CD8-positive, alpha-beta memory T cell (primary cell): ENCODE data around the gene RAI2. TPM values are rescaled to one million over a fixed set of nuclear protein-coding genes. Genes with fewer than 3 reads are reported as not detected.
"Not testable (repeated sequence)": the region's sequence is repeated elsewhere in the genome, so short reads cannot be mapped to it uniquely, and the experiment has no call there.

Source experiments
- CTCF ChIA-PET: fragments of 350-600 bp; sonication (Branson Sonifier 250); formaldehyde crosslinking; loops from one replicate; lab custom pipeline; 2021; ENCODE audit warnings: antibody characterized with exemption; lab: Charles Lee
- POLR2A ChIA-PET: fragments of 350-600 bp; sonication (Branson Sonifier 250); formaldehyde crosslinking; loops from one replicate; lab custom pipeline; 2021; ENCODE audit warnings: antibody characterized with exemption; lab: Charles Lee
- DNase-seq, 5 donors: peaks; one replicate each; pipeline versions ENCODE4 v3.0.0 to v3.0.0-alpha.2; 2020 to 2022; ENCODE audit warnings: mixed read lengths in 1 of 5
- H3K27ac ChIP-seq: one replicate; pipeline ENCODE4 v1.7.0; 2013; ENCODE audit warnings: low read depth, mild to moderate bottlenecking, low read length, moderate library complexity
- H3K27me3 ChIP-seq: 2 replicates; pipeline ENCODE4 v1.7.0; 2013; ENCODE audit warnings: low read length, mild to moderate bottlenecking; ENCODE audit not compliant: insufficient read depth, poor library complexity, severe bottlenecking
- H3K36me3 ChIP-seq: 2 replicates; pipeline ENCODE4 v1.7.0; 2013; ENCODE audit warnings: mild to moderate bottlenecking, low read length, moderate library complexity; ENCODE audit not compliant: insufficient read depth
- H3K4me1 ChIP-seq: 2 replicates; pipeline ENCODE4 v1.7.0; 2013; ENCODE audit warnings: mild to moderate bottlenecking, low read length, moderate library complexity; ENCODE audit not compliant: insufficient read depth
- H3K4me3 ChIP-seq: 2 replicates; pipeline ENCODE4 v1.7.0; 2013; ENCODE audit warnings: mild to moderate bottlenecking, low read length
- H3K9me3 ChIP-seq: 2 replicates; pipeline ENCODE4 v1.7.0; 2013; ENCODE audit warnings: mild to moderate bottlenecking, low read length
- H3K27ac Mint-ChIP-seq, 8 donors: one replicate each; pipeline ENCODE4 v1.8.0; 2020 to 2021; ENCODE audit warnings: mixed read lengths in 8 of 8, mild to moderate bottlenecking in 6 of 8, inconsistent platforms in 3 of 8, moderate library complexity in 3 of 8
- H3K27me3 Mint-ChIP-seq, 2 donors: one replicate each; pipeline ENCODE4 v1.8.0; 2020 to 2021; ENCODE audit warnings: mixed read lengths in 2 of 2, mild to moderate bottlenecking in 1 of 2, moderate library complexity in 1 of 2
- H3K36me3 Mint-ChIP-seq, 3 donors: one replicate each; pipeline ENCODE4 v1.8.0; 2020 to 2021; ENCODE audit warnings: mixed read lengths in 3 of 3, inconsistent platforms in 1 of 3, mild to moderate bottlenecking in 1 of 3
- H3K4me1 Mint-ChIP-seq, 3 donors: one replicate each; pipeline ENCODE4 v1.8.0; 2020 to 2021; ENCODE audit warnings: mixed read lengths in 3 of 3, inconsistent platforms in 1 of 3, mild to moderate bottlenecking in 1 of 3
- H3K4me3 Mint-ChIP-seq, 7 donors: one replicate each; pipeline ENCODE4 v1.8.0; 2020 to 2021; ENCODE audit warnings: mixed read lengths in 7 of 7, mild to moderate bottlenecking in 6 of 7, moderate library complexity in 4 of 7, inconsistent platforms in 2 of 7
- H3K9me3 Mint-ChIP-seq, 5 donors: one replicate each; pipeline ENCODE4 v1.8.0; 2020 to 2022; ENCODE audit warnings: mixed read lengths in 5 of 5, mild to moderate bottlenecking in 3 of 5, moderate library complexity in 2 of 5, inconsistent platforms in 1 of 5
- polyA plus RNA-seq: library from polyadenylated mRNA; unstranded; fragments of 300-500 nt; fragmentation: Illumina TruSeq; gene quantifications from one replicate; pipeline ENCODE4 v1.2.3, GENCODE V29; 2021
- total RNA-seq, 2 experiments: library from RNA; stranded (reverse); gene quantifications; one replicate each; pipeline ENCODE4 v1.2.3, GENCODE V29; 2021

Gene RAI2
- total and polyA plus RNA-seq, 3 experiments from 2014 or later = 0.32 to 0.64 (median 0.55) TPM

- Histone ChIP-seq H3K36me3 (no peaks in the 10 kb centered on the region), H3K4me3 (no peak overlapping the region), H3K27ac (no peak overlapping the region), H3K4me1 (peaks cover 5% of the 10 kb centered on the region), H3K27me3 (no peaks in the 10 kb centered on the region), H3K9me3 (no peaks in the 10 kb centered on the region)
- peaks cover 0 to 3% (median 0%) of the 10 kb centered on the region in 5 donors for H3K9me3 Mint-ChIP-seq
- POLR2A ChIA-PET = no interaction called here
- H3K4me1 Mint-ChIP-seq = peaks cover 0 to 4% (median 0%) of the 10 kb centered on the region in 3 donors
- no peaks in the 10 kb centered on the region for H3K36me3 Mint-ChIP-seq
- no peak for DNase-seq
- no peak overlapping the region for H3K4me3 Mint-ChIP-seq
- CTCF ChIA-PET = interaction anchor here (1.2 kb wide), 1 partner anchor 9 kb away, joined by 3 read pairs; no protein-coding TSS in a partner anchor
- no peak overlapping the region for H3K27ac Mint-ChIP-seq
- peaks cover 0 to 13% of the 10 kb centered on the region in 2 donors for H3K27me3 Mint-ChIP-seq
Observed at GRCh38 chrX:17788956-17789562, 72.0 kb downstream of the RAI2 start.

GRCh38 chrX:17788439-17788838 is 72.7 kb downstream of the RAI2 start:
- H3K27me3 ChIP-seq = no peaks in the 10 kb centered on the region
- Mint-ChIP-seq H3K4me1 (peaks cover 0 to 4% (median 0%) of the 10 kb centered on the region in 3 donors), H3K4me3 (no peak overlapping the region), H3K27ac (no peak overlapping the region), H3K27me3 (peaks cover 0 to 10% of the 10 kb centered on the region in 2 donors), H3K9me3 (peaks cover 0 to 3% (median 0%) of the 10 kb centered on the region in 5 donors), H3K36me3 (no peaks in the 10 kb centered on the region)
- no peak overlapping the region for H3K4me3 ChIP-seq
- peaks cover 5% of the 10 kb centered on the region for H3K4me1 ChIP-seq
- ChIA-PET POLR2A (no interaction called here), CTCF (interaction anchor here (1.2 kb wide), 1 partner anchor 9 kb away, joined by 3 read pairs; no protein-coding TSS in a partner anchor)
- no peaks in the 10 kb centered on the region for H3K9me3 ChIP-seq
- H3K36me3 ChIP-seq = no peaks in the 10 kb centered on the region
- no peak overlapping the region for H3K27ac ChIP-seq
- DNase-seq = peak in 3 of 5 donors; percentile 1 to 46 (median 44)

GRCh38 chrX:17787557-17787956 is 73.5 kb downstream of the RAI2 start:
- ChIA-PET POLR2A (no interaction called here), CTCF (interaction anchor here (1.2 kb wide), 1 partner anchor 10 kb away, joined by 3 read pairs; no protein-coding TSS in a partner anchor)
- Histone ChIP-seq H3K4me3 (no peak overlapping the region), H3K27ac (no peak overlapping the region), H3K4me1 (peaks cover 5% of the 10 kb centered on the region), H3K9me3 (no peaks in the 10 kb centered on the region), H3K36me3 (no peaks in the 10 kb centered on the region), H3K27me3 (no peaks in the 10 kb centered on the region)
- peaks cover 0 to 4% (median 0%) of the 10 kb centered on the region in 3 donors for H3K4me1 Mint-ChIP-seq
- H3K9me3 Mint-ChIP-seq = peaks cover 0 to 3% (median 0%) of the 10 kb centered on the region in 5 donors
- no peak overlapping the region for H3K27ac Mint-ChIP-seq
- no peak for DNase-seq
- no peak overlapping the region for H3K4me3 Mint-ChIP-seq
- H3K27me3 Mint-ChIP-seq = peaks cover 0 to 10% of the 10 kb centered on the region in 2 donors
- no peaks in the 10 kb centered on the region for H3K36me3 Mint-ChIP-seq

- CTCF ChIA-PET, H3K27ac Mint-ChIP-seq, H3K27ac ChIP-seq, H3K36me3 Mint-ChIP-seq, H3K4me3 Mint-ChIP-seq, H3K36me3 ChIP-seq, H3K4me1 Mint-ChIP-seq, DNase-seq, H3K9me3 Mint-ChIP-seq, H3K27me3 ChIP-seq, H3K4me3 ChIP-seq, H3K9me3 ChIP-seq, H3K4me1 ChIP-seq, POLR2A ChIA-PET, H3K27me3 Mint-ChIP-seq: not testable (repeated sequence)
Observed at GRCh38 chrX:17786554-17787347, 74.3 kb downstream of the RAI2 start.

GRCh38 chrX:17779434-17779833 is 81.7 kb downstream of the RAI2 start:
- Mint-ChIP-seq H3K36me3 (no peaks in the 10 kb centered on the region), H3K27ac (no peak overlapping the region), H3K27me3 (peaks cover 0 to 2% of the 10 kb centered on the region in 2 donors), H3K9me3 (peaks cover 0 to 4% (median 4%) of the 10 kb centered on the region in 5 donors), H3K4me1 (peaks cover 0 to 5% (median 4%) of the 10 kb centered on the region in 3 donors), H3K4me3 (no peak overlapping the region)
- no peak for DNase-seq
- Histone ChIP-seq H3K4me1 (peaks cover 8% of the 10 kb centered on the region), H3K27ac (no peak overlapping the region), H3K36me3 (no peaks in the 10 kb centered on the region), H3K4me3 (no peak overlapping the region), H3K9me3 (no peaks in the 10 kb centered on the region), H3K27me3 (no peaks in the 10 kb centered on the region)
- ChIA-PET CTCF (no interaction called here), POLR2A (no interaction called here)

- Histone ChIP-seq H3K27me3 (no peaks in the 10 kb centered on the region), H3K4me3 (no peak overlapping the region), H3K36me3 (no peaks in the 10 kb centered on the region), H3K27ac (no peak overlapping the region), H3K4me1 (peaks cover 8% of the 10 kb centered on the region), H3K9me3 (no peaks in the 10 kb centered on the region)
- Mint-ChIP-seq H3K27me3 (peaks cover 0 to 2% of the 10 kb centered on the region in 2 donors), H3K27ac (no peak overlapping the region), H3K4me3 (no peak overlapping the region), H3K4me1 (peaks cover 0 to 5% (median 4%) of the 10 kb centered on the region in 3 donors), H3K36me3 (no peaks in the 10 kb centered on the region), H3K9me3 (peaks cover 0 to 4% (median 4%) of the 10 kb centered on the region in 5 donors)
- ChIA-PET CTCF (no interaction called here), POLR2A (no interaction called here)
- no peak for DNase-seq
Observed at GRCh38 chrX:17778997-17779396, 82.1 kb downstream of the RAI2 start.

GRCh38 chrX:17774053-17774452 is 87.0 kb downstream of the RAI2 start:
- peaks cover 0 to 2% of the 10 kb centered on the region in 2 donors for H3K27me3 Mint-ChIP-seq
- H3K27me3 ChIP-seq = no peaks in the 10 kb centered on the region
- H3K4me1 Mint-ChIP-seq = peaks cover 0 to 3% (median 2%) of the 10 kb centered on the region in 3 donors
- no peak overlapping the region for H3K27ac Mint-ChIP-seq
- no peak overlapping the region for H3K4me3 Mint-ChIP-seq
- ChIA-PET CTCF (no interaction called here), POLR2A (no interaction called here)
- H3K36me3 ChIP-seq = no peaks in the 10 kb centered on the region
- peaks cover 42% of the 10 kb centered on the region for H3K4me1 ChIP-seq
- peaks cover 0 to 4% (median 0%) of the 10 kb centered on the region in 5 donors for H3K9me3 Mint-ChIP-seq
- no peak overlapping the region for H3K4me3 ChIP-seq
- no peaks in the 10 kb centered on the region for H3K9me3 ChIP-seq
- no peak for DNase-seq
- no peak overlapping the region for H3K27ac ChIP-seq
- no peaks in the 10 kb centered on the region for H3K36me3 Mint-ChIP-seq

- Mint-ChIP-seq H3K4me1 (no peaks in the 10 kb centered on the region), H3K4me3 (no peak overlapping the region), H3K36me3 (no peaks in the 10 kb centered on the region), H3K27me3 (no peaks in the 10 kb centered on the region), H3K27ac (no peak overlapping the region), H3K9me3 (peaks cover 0 to 4% (median 0%) of the 10 kb centered on the region in 5 donors)
- ChIA-PET CTCF (no interaction called here), POLR2A (no interaction called here)
- no peak for DNase-seq
- Histone ChIP-seq H3K36me3 (no peaks in the 10 kb centered on the region), H3K4me1 (peaks cover 36% of the 10 kb centered on the region), H3K4me3 (no peak overlapping the region), H3K27ac (no peak overlapping the region), H3K27me3 (no peaks in the 10 kb centered on the region), H3K9me3 (no peaks in the 10 kb centered on the region)
Observed at GRCh38 chrX:17773221-17773876, 87.7 kb downstream of the RAI2 start.
